ENCODE measurements around the gene FGF14.

Gene FGF14

GRCh38 chr13:102347490-102347889 is 54.4 kb downstream of the FGF14 start:
- no peak for TF ChIP-seq CTCF (IDR thresholded peaks at IDR 0.05; ENCODE audit: insufficient read depth, low read length, poor library complexity, severe bottlenecking)
- H3K27me3 ChIP-seq (replicated peaks; ENCODE audit: control insufficient read depth, insufficient read depth, low read length) = no peaks in the 10 kb centered on the region
- no peaks in the 10 kb centered on the region for H3K36me3 ChIP-seq (ENCODE audit: control insufficient read depth, insufficient read depth, low read length)
- H3K4me3 ChIP-seq (replicated peaks; ENCODE audit: low read depth, low read length) = no peak overlapping the region
- DNase-seq (ENCODE audit: extremely low read depth, insufficient read length) = no peak

- no peak for TF ChIP-seq CTCF (IDR thresholded peaks at IDR 0.05; ENCODE audit: insufficient read depth, low read length, poor library complexity, severe bottlenecking)
- no peak for DNase-seq (ENCODE audit: extremely low read depth, insufficient read length)
- Histone ChIP-seq H3K4me3 (replicated peaks; ENCODE audit: low read depth, low read length) (no peak overlapping the region), H3K36me3 (ENCODE audit: control insufficient read depth, insufficient read depth, low read length) (no peaks in the 10 kb centered on the region), H3K27me3 (replicated peaks; ENCODE audit: control insufficient read depth, insufficient read depth, low read length) (no peaks in the 10 kb centered on the region; the same call in 1 of the 2 replicates)
These were observed 55.1 kb downstream of the FGF14 start for GRCh38 chr13:102346769-102347168.

GRCh38 chr13:102344410-102344809 is 57.4 kb downstream of the FGF14 start:
- H3K4me3 ChIP-seq (replicated peaks; ENCODE audit: low read depth, low read length) = no peak overlapping the region
- no peak for DNase-seq (ENCODE audit: extremely low read depth, insufficient read length)
- TF ChIP-seq CTCF (IDR thresholded peaks at IDR 0.05; ENCODE audit: insufficient read depth, low read length, poor library complexity, severe bottlenecking) = no peak
- no peaks in the 10 kb centered on the region for H3K36me3 ChIP-seq (ENCODE audit: control insufficient read depth, insufficient read depth, low read length)
- H3K27me3 ChIP-seq (replicated peaks; ENCODE audit: control insufficient read depth, insufficient read depth, low read length) = no peaks in the 10 kb centered on the region; the same call in 1 of the 2 replicates

GRCh38 chr13:102333320-102334198 is 68.3 kb downstream of the FGF14 start:
- no peak overlapping the region for H3K4me3 ChIP-seq (replicated peaks; ENCODE audit: low read depth, low read length)
- no peaks in the 10 kb centered on the region for H3K36me3 ChIP-seq (ENCODE audit: control insufficient read depth, insufficient read depth, low read length)
- DNase-seq (ENCODE audit: extremely low read depth, insufficient read length) = no peak
- H3K27me3 ChIP-seq (replicated peaks; ENCODE audit: control insufficient read depth, insufficient read depth, low read length) = no peaks in the 10 kb centered on the region
- TF ChIP-seq CTCF (IDR thresholded peaks at IDR 0.05; ENCODE audit: insufficient read depth, low read length, poor library complexity, severe bottlenecking) = no peak

GRCh38 chr13:102328909-102329308 is 72.9 kb downstream of the FGF14 start:
- no peak for DNase-seq (ENCODE audit: extremely low read depth, insufficient read length)
- Histone ChIP-seq H3K36me3 (ENCODE audit: control insufficient read depth, insufficient read depth, low read length) (no peaks in the 10 kb centered on the region), H3K4me3 (replicated peaks; ENCODE audit: low read depth, low read length) (no peak overlapping the region), H3K27me3 (replicated peaks; ENCODE audit: control insufficient read depth, insufficient read depth, low read length) (no peaks in the 10 kb centered on the region)
- TF ChIP-seq CTCF (IDR thresholded peaks at IDR 0.05; ENCODE audit: insufficient read depth, low read length, poor library complexity, severe bottlenecking) = no peak
